GM19035 (cell line): ENCODE measurements around the gene SDK1.

Experiments
- ATAC-seq: cut with Tn5 transposase; IDR thresholded peaks from one replicate; pipeline ENCODE4 v1.9.1; 2021; ENCODE audit not compliant: unreplicated experiment

Gene SDK1

GRCh38 chr7:4139656-4140625 is 838.9 kb downstream of the SDK1 start:
- ATAC-seq = no peak

GRCh38 chr7:4140933-4141332 is 839.9 kb downstream of the SDK1 start:
- ATAC-seq = no peak

GRCh38 chr7:4143006-4143405 is 842.0 kb downstream of the SDK1 start:
- ATAC-seq = no peak

- no peak for ATAC-seq
Measured at GRCh38 chr7:4143511-4144171, 842.6 kb downstream of the SDK1 start.

- ATAC-seq = no peak
Measured at GRCh38 chr7:4144172-4144701, 843.2 kb downstream of the SDK1 start.

- ATAC-seq = no peak
Measured at GRCh38 chr7:4144811-4145510, 843.9 kb downstream of the SDK1 start.

GRCh38 chr7:4145576-4145975 is 844.5 kb downstream of the SDK1 start:
- ATAC-seq = no peak

- no peak for ATAC-seq
Measured at GRCh38 chr7:4147926-4148620, 847.0 kb downstream of the SDK1 start.

- no peak for ATAC-seq
Measured at GRCh38 chr7:4149236-4149635, 848.2 kb downstream of the SDK1 start.

- no peak for ATAC-seq
Measured at GRCh38 chr7:4149645-4150044, 848.6 kb downstream of the SDK1 start.

GRCh38 chr7:4150731-4151130 is 849.7 kb downstream of the SDK1 start:
- no peak for ATAC-seq

GRCh38 chr7:4151524-4151923 is 850.5 kb downstream of the SDK1 start:
- no peak for ATAC-seq

GRCh38 chr7:4151926-4152549 is 851.0 kb downstream of the SDK1 start:
- no peak for ATAC-seq

- ATAC-seq = no peak
Measured at GRCh38 chr7:4154882-4155535, 854.0 kb downstream of the SDK1 start.

GRCh38 chr7:4156190-4156589 is 855.1 kb downstream of the SDK1 start:
- no peak for ATAC-seq

- no peak for ATAC-seq
Measured at GRCh38 chr7:4157651-4158050, 856.6 kb downstream of the SDK1 start.

- ATAC-seq = no peak
Measured at GRCh38 chr7:4158441-4159153, 857.5 kb downstream of the SDK1 start.

GRCh38 chr7:4159154-4159501 is 858.1 kb downstream of the SDK1 start:
- no peak for ATAC-seq
